HG02623 (cell line): ENCODE data around the gene CCDC32.
A peak's percentile ranks its signal among the peaks of the same experiment; 100 is the strongest.

Experiments used
- ATAC-seq: cut with Tn5 transposase; IDR thresholded peaks from one replicate; pipeline ENCODE4 v1.9.1; 2021; ENCODE audit warnings: moderate library complexity; ENCODE audit not compliant: unreplicated experiment

Gene CCDC32

DNA sequence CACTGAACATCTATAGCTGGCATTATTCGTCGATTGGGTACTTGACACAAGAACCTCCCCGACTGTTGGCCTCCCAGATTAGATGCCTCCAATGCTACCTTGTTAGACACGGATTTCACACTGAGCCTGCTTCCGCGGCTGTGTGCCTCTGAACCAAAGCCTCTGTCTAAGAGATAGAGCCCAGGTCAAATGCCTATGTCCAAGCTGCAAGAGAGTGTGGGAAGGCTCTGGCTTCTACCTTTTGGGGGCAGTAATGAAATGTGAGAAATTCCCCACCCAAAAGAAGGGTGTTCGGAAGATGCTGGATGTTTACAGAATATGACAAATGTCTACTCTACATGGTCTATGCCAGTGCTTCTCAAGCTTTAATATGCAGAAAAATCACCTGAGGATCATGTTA is 2.3 kb upstream of the CCDC32 start:
- ATAC-seq = no peak

GRCh38 chr15:40565333-40566238 is 744 bp upstream of the CCDC32 start:
- no peak for ATAC-seq

- ATAC-seq = no peak
These were observed 1.4 kb downstream of the CCDC32 start for GRCh38 chr15:40563426-40563825.

DNA sequence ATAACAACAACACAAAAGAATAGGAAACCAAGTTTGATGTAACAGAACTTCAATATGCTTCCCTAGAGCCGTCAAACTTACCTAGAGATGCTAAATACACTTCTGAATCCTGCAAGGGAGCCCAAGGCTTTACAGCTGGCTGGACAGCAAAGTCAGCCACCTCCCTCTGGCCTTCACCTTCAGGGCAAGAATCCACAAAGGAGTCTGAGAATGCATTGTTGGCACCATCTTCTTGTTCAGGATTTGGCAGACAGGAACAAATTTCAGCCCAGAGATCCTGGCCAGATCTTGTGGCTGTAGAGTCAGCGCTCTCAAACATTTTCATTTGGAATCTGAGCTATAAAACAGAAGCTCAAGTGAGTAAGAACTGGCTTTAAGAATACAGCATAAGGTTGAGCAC is 2.2 kb downstream of the CCDC32 start:
- ATAC-seq = no peak

DNA sequence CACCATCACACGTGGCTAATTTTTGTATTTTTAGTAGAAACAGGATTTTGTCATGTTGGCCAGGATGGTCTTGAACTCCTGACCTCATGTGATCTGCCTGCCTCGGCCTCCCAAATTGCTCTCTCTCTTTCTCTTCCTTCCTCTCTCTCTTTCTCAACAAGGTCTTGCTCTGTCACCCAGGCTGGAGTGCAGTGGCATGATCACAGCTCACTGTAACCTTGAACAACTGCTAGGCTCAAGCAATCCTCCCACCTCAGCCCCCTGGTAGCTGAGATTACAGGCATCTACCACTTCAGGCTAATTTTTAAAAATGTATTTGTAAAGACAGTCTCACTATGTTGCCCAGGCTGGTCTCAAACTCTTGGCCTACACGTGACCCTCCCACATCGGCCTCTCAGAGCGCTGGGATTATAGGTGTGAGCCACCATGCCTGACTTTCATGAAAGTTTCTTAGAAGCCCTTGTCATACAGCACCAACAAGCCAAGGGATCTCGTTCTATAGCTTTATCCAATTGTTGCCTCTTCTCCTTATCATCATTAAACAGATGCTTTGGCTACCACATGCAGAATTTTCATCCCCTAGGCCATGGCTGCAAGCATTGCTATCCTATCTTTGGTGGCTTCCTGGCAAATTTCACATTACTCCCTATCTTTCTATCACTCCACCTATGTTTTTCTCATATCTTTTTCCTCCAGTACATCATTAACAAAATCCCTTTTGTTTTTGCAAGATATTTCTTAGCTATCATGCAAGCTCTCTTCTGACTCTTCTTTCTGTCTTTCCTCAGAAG is 5.7 kb downstream of the CCDC32 start:
- no peak for ATAC-seq

DNA sequence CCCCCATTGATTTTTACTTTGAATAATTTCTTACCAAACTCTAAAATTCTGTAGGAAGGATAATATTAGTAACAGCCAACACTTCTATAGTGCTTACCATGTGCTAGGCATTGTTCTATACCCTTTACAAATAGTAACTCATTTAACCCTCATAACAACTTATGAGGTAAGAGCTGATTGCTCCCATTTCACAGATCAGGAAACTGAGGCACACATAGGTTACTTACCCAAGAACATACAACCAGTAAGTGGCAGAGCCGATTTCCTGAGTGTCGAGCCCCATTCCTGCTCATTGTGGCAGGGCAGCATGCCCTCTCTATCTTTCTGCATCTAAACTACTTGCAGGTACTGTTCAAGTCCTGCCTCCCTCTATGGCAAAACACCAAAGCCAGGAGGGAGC is 9.0 kb downstream of the CCDC32 start:
- no peak for ATAC-seq

DNA sequence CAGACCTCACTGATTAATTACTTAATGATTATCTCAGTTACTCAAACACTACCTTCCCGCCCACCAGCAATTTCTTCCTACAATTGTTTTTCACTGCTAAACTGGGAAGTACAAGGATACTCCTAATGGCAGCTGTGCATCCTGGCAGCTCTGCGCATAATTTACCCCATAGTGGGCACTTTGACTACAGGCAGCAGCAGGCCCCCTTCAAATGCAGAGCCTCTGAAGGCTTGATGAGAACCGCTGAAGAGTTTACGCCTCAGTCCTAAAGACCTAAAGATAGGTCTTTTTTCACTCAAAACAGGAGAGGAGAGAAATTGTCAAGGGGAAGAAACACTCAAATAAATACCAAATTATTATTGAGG is 10.7 kb downstream of the CCDC32 start:
- no peak for ATAC-seq

GRCh38 chr15:40550341-40551037 is 14.4 kb downstream of the CCDC32 start:
- peak; percentile 61 for ATAC-seq

GRCh38 chr15:40549894-40550293 is 14.9 kb downstream of the CCDC32 start:
- ATAC-seq = no peak

DNA sequence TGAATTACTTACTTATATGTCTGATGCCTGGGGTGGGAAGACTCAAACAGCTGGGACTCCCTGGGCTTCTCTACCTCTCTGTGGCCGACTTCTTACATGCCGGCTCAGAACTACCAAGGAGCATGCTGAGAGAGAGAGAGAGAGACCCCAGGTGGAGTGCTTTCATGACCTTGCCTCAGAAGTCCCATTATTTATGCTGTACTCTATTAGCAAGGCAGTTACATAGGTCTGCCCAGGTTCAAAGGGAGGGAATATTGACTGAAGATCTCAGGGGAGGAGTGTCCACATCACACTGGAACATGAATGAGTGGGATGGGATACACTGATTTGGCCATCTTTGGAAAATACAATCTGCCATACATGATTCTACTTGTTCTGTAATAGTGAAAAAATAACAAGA is 16.2 kb downstream of the CCDC32 start:
- ATAC-seq = no peak

DNA sequence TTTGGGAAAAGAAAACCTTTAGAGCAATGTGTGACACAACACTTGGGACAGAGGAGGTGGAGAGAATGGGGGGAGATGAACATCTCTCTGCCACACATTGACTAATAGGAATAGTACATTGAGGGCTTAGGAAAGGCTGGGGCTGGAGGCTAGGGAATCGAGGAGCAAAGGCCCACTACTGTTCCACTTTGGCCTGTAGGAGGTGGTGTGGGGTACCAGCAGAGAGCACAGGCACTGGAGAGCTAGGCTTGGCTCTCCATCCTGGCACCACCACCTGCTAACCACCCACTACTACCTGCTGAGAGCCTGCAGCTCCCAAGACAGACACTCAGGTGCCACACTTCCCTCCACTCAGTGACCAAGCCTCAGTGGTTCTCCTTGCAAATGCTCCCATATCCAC is 19.4 kb downstream of the CCDC32 start:
- ATAC-seq = no peak

DNA sequence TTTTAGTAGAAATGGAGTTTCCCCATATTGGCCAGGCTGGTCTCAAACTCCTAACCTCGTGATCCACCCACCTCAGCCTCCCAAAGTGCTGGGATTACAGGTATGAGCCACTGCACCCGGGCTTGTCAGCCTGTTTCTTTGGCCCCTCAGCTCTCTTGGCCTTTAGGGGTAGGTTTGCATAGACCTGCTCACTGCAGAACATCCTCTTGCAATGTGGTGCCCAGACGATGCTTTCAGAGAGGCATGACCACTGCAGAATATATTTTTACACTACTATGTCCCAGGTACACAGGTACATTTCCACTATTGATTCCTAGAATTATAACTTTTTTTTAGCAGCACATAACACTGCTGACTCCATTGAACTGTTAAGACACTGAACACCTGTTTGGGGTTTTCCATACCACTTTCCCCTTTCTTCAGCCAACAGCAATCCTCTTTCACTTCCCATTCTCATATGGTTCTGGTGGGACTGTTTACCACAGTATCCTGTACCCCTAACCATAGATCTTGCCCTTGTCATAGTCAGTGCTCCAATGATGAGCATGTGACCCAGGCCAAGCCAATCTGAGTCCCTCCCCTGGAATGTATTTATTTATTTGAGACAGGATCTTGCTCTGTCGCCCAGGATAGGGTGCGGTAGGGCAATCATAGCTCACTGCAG is 21.1 kb downstream of the CCDC32 start:
- ATAC-seq = peak; percentile 71

- ATAC-seq = no peak
These were observed 21.8 kb downstream of the CCDC32 start for GRCh38 chr15:40543082-40543481.

- ATAC-seq = no peak
These were observed 25.9 kb downstream of the CCDC32 start for GRCh38 chr15:40538976-40539375.

GRCh38 chr15:40536501-40536900 is 28.3 kb downstream of the CCDC32 start:
- ATAC-seq = no peak

DNA sequence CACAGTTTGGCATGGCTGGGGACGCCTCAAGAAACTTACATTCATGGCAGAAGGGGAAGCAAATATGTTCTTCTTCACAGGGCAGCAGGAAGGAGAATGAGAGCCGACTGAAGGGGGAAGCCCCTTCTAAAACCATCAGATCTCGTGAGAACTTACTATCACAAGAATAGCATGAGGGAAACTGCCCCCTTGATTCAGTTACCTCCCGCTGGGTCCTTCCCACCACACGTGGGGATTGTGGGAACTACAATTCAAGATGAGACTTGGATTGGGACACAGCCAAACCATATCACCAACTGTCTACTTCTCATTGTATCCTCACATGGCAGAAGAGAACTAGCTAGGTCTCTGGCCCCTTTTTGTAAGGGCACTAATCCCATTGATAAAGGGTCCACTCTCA is 30.5 kb downstream of the CCDC32 start:
- no peak for ATAC-seq

DNA sequence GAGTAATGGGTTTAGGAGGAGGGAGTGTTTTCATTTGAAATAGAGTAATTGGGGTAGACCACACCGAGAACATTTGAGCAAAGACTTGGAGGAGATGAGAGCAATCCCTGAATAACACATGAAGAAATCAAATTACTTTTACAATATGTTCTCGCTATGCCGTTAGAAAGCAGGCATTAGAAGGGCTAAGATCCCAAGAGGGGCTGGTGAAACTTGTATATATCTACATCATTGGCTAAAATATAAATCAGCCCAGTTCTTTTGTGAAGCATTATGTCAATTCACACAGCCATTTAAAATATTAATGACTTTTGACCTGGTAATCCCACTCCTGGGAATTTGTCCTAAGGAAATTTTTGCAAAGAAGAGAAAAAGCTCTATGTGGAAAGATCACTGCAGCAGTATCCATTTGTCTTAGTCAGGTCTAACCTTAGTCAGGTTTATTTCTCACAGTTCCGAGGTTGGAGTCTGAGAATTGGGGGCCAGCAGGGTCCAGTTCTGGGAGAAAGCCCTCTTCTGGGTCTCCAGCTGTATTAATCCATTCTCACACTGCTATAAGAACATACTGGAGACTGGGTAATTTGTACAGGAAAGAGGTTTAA is 31.0 kb downstream of the CCDC32 start:
- no peak for ATAC-seq

GRCh38 chr15:40528801-40529200 is 36.0 kb downstream of the CCDC32 start:
- ATAC-seq = no peak

GRCh38 chr15:40525855-40526254 is 39.0 kb downstream of the CCDC32 start:
- no peak for ATAC-seq

- no peak for ATAC-seq
These were observed 41.2 kb downstream of the CCDC32 start for GRCh38 chr15:40523611-40524010.

DNA sequence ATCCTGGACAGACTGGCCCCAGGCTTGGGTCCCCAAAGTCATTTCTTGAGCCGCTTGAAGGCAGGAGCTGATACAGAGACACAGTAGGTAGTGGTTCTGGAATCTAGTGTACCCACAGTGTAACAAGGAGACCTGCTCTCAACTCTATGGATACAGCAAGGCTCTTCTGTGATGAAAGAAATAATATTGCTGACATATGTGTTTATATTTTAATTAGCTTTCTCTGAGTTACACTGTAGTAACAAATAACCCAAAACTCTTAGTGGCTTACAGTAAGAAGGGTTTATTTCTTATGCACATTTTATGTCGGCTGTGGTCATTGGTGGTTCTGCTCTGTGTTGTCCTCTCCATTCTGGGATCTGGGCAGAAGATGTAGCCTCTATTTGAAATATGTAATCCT is 48.5 kb downstream of the CCDC32 start:
- ATAC-seq = no peak
